Cardiac muscle cell (in vitro differentiated cells and primary cell): ENCODE data around the gene LRRC59. TPM values are rescaled to one million over a fixed set of nuclear protein-coding genes. Genes with fewer than 3 reads are reported as not detected.

Source experiments
- DNase-seq, 2 donors: peaks; one replicate each; pipeline versions ENCODE4 v3.0.0 to v3.0.0-alpha.2; 2010 to 2017; ENCODE audit warnings: low read depth in 1 of 2, low spot score in 1 of 2
- H3K27ac ChIP-seq: fragments of 200-600 bp; sonication (generic); 2 replicates; pipeline ENCODE4 v1.5.1; 2016
- H3K27me3 ChIP-seq: fragments of 200-600 bp; sonication (generic); 2 replicates; pipeline ENCODE4 v1.6.0; 2016; ENCODE audit warnings: control low read depth
- H3K36me3 ChIP-seq: fragments of 200-600 bp; sonication (generic); 2 replicates; pipeline ENCODE4 v1.5.1; 2016; ENCODE audit warnings: control low read depth
- H3K4me1 ChIP-seq: fragments of 200-600 bp; sonication (generic); 2 replicates; pipeline ENCODE4 v1.8.1; 2017; ENCODE audit warnings: low read depth, mild to moderate bottlenecking, mixed run types
- H3K4me3 ChIP-seq: fragments of 200-600 bp; sonication (generic); 2 replicates; pipeline ENCODE4 v1.5.1; 2016; ENCODE audit warnings: mild to moderate bottlenecking
- H3K9me3 ChIP-seq: fragments of 200-600 bp; sonication (generic); 2 replicates; pipeline ENCODE4 v1.5.1; 2017; ENCODE audit warnings: low read depth, mild to moderate bottlenecking, control low read depth
- polyA plus RNA-seq: library from polyadenylated mRNA; unstranded; fragments of >200 nt; fragmentation: Nextera tagmentation; extraction: Ambion mirVana; gene quantifications from 2 replicates; pipeline ENCODE4 v1.2.1, GENCODE V29; 2016
- total RNA-seq: library from RNA; depleted of rRNA; stranded (reverse); fragments of >200 nt; gene quantifications from 2 replicates; pipeline ENCODE4 v1.2.3, GENCODE V29; 2016
- TF ChIP-seq, protein P1 (sequence below): IDR thresholded peaks from 2 replicates; pipeline ENCODE4 v1.5.1; 2012; ENCODE audit warnings: low read depth, mild to moderate bottlenecking, low read length

Gene LRRC59
- total and polyA plus RNA-seq, 2 experiments from 2014 or later, result 58.9 to 60.3 TPM

- H3K4me3 ChIP-seq, result no peak overlapping the region
- H3K27ac ChIP-seq, result no peak overlapping the region
- TF ChIP-seq, protein P1, sequence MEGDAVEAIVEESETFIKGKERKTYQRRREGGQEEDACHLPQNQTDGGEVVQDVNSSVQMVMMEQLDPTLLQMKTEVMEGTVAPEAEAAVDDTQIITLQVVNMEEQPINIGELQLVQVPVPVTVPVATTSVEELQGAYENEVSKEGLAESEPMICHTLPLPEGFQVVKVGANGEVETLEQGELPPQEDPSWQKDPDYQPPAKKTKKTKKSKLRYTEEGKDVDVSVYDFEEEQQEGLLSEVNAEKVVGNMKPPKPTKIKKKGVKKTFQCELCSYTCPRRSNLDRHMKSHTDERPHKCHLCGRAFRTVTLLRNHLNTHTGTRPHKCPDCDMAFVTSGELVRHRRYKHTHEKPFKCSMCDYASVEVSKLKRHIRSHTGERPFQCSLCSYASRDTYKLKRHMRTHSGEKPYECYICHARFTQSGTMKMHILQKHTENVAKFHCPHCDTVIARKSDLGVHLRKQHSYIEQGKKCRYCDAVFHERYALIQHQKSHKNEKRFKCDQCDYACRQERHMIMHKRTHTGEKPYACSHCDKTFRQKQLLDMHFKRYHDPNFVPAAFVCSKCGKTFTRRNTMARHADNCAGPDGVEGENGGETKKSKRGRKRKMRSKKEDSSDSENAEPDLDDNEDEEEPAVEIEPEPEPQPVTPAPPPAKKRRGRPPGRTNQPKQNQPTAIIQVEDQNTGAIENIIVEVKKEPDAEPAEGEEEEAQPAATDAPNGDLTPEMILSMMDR, result no peak
- DNase-seq, result peak in 1 of 2 donors; percentile 13
- H3K36me3 ChIP-seq, result peaks cover 29% of the 10 kb centered on the region
- no peaks in the 10 kb centered on the region for H3K27me3 ChIP-seq
- H3K9me3 ChIP-seq, result no peaks in the 10 kb centered on the region
- H3K4me1 ChIP-seq, result peaks cover 10% of the 10 kb centered on the region
Measured at GRCh38 chr17:50394711-50395110, 2.6 kb downstream of the LRRC59 start.

DNA sequence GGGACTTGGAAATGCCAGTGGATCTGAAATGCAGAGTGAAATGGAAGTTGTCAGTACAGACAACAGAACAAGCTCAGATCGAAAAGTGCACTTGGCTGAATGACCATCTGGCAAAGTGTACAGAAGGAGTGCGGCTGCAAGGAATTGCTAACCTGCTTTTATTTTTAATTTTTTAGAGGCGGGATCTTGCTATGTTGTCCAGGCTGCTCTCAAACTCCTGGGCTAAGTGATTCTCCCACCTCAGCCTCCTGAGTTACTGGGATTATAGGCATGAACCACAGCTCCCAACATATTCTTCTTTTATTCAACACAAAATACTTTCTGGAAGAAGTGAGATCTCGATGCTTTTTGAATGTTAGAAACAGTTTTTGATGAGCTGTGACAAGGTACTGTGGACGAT lies 3.6 kb downstream of the LRRC59 start:
- H3K4me1 ChIP-seq, result peaks cover 10% of the 10 kb centered on the region
- H3K9me3 ChIP-seq, result no peaks in the 10 kb centered on the region
- H3K36me3 ChIP-seq, result peaks cover 34% of the 10 kb centered on the region
- no peaks in the 10 kb centered on the region for H3K27me3 ChIP-seq
- no peak overlapping the region for H3K27ac ChIP-seq
- H3K4me3 ChIP-seq, result no peak overlapping the region
- no peak for DNase-seq
- TF ChIP-seq, protein P1, result no peak

GRCh38 chr17:50392621-50393020 lies 4.7 kb downstream of the LRRC59 start:
- no peak overlapping the region for H3K4me3 ChIP-seq
- H3K27ac ChIP-seq, result no peak overlapping the region
- no peaks in the 10 kb centered on the region for H3K9me3 ChIP-seq
- DNase-seq, result no peak
- TF ChIP-seq, protein P1, result no peak
- peaks cover 10% of the 10 kb centered on the region for H3K4me1 ChIP-seq
- H3K36me3 ChIP-seq, result peaks cover 45% of the 10 kb centered on the region
- H3K27me3 ChIP-seq, result no peaks in the 10 kb centered on the region

- Histone ChIP-seq H3K4me3 (no peak overlapping the region), H3K4me1 (no peaks in the 10 kb centered on the region), H3K27me3 (no peaks in the 10 kb centered on the region), H3K9me3 (no peaks in the 10 kb centered on the region), H3K27ac (no peak overlapping the region), H3K36me3 (peaks cover 66% of the 10 kb centered on the region)
- DNase-seq, result no peak
- TF ChIP-seq, protein P1, result no peak
Measured at GRCh38 chr17:50389534-50389933, 7.8 kb downstream of the LRRC59 start.

- Histone ChIP-seq H3K27ac (no peak overlapping the region), H3K27me3 (no peaks in the 10 kb centered on the region), H3K36me3 (peaks cover 66% of the 10 kb centered on the region), H3K9me3 (no peaks in the 10 kb centered on the region), H3K4me1 (no peaks in the 10 kb centered on the region), H3K4me3 (no peak overlapping the region)
- TF ChIP-seq, protein P1, result no peak
- DNase-seq, result no peak
Measured at GRCh38 chr17:50388728-50389127, 8.6 kb downstream of the LRRC59 start.

DNA sequence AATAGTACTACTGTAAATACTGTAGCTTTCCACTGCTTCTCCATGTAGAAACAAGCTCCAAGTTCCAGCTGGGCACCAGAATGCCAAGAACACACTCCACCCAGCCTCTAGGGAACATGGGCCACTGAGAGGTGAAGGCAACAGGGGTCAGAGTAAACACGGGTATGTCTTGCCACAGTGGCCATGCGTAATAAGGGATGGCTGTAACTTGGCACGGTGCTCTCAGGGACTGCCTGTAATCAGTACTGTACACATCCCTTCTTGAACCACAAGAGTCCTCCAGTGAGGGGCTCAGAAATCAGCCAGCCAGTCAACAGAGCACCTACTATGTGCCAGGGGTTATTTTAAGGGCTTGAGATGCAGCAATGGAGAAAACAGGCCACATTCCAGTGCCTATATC lies 10.8 kb downstream of the LRRC59 start:
- H3K36me3 ChIP-seq, result peaks cover 65% of the 10 kb centered on the region
- no peaks in the 10 kb centered on the region for H3K9me3 ChIP-seq
- H3K27me3 ChIP-seq, result no peaks in the 10 kb centered on the region
- no peaks in the 10 kb centered on the region for H3K4me1 ChIP-seq
- no peak overlapping the region for H3K27ac ChIP-seq
- TF ChIP-seq, protein P1, result no peak
- no peak overlapping the region for H3K4me3 ChIP-seq
- DNase-seq, result no peak
